ACHN (cell line): ENCODE data around the gene EPRS1.
A peak's percentile ranks its signal among the peaks of the same experiment; 100 is the strongest.
"Not testable (repeated sequence)": the region's sequence is repeated elsewhere in the genome, so short reads cannot be mapped to it uniquely, and the experiment has no call there.

Experiments used
- DNase-seq: peaks from one replicate; pipeline ENCODE4 v3.0.0-alpha.2; 2015
- in situ Hi-C: cut with HindIII; loops from 2 replicates; pipeline ENCODE4 v1.10.0; 2017; ENCODE audit warnings: low sequenced_read_pairs, low pct_ligation_motif_present, low pct_unique_long_range_greater_than_20kb

Gene EPRS1

DNA sequence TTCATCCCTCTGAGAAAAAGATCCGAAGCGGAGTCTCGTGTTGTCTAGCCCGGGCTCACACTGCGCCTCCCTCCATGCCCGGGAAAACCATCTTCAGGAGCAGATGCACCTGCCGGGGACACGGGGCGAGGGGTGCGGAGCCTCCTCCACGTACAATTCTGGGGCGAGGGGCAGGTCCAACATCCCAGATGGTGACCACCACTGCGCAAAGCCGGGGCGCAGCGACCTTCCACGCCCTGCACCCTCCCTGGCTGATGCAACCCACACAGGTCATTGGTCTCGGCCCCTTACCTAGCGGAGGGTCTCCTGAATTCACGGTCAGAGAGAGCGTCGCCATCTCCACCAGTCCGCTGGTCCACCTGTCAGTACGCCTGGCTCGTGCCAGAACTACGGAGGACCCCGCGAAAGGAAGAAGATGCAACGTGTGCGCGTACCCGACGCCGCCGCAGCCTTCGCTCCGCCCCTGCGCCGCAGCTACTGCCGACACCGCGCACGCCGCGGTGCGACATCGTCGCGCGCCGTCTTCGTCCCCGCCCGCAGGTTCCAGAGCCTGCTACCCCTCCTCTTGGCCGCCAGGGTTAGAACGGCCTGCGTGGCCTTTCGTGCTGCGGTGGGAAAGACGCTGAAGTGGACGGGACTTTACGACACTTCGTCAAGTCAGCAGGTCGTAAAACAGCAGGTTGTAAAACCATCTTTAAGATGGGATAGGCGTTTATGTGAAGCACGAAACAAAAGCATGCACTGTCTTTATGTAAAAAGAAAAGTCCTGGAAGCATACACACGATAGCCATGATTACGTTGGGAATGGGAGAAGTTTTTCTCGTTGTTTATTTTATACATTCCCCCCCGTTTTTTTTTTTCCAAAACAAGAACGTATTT lies at the start of gene EPRS1:
EPRS1 (minus strand) TSS at position 454 of the 879 bp plus-strand sequence; CDS start at position 337, 117 bp downstream.
- in situ Hi-C loops: no loop called here
- DNase-seq: peak; percentile 99

- in situ Hi-C loops: no loop called here
- DNase-seq: peak; percentile 91
These were observed 48.0 kb upstream of the EPRS1 start, which contains the start of gene IARS2 for GRCh38 chr1:220094016-220094911. IARS2 (plus strand) TSS chr1:220094132; CDS start chr1:220094217, 85 bp downstream.

- in situ Hi-C loops: no loop called here
- no peak for DNase-seq
These were observed 47.2 kb upstream of the EPRS1 start for GRCh38 chr1:220093361-220094015.

- no peak for DNase-seq
- in situ Hi-C loops: no loop called here
These were observed 46.4 kb upstream of the EPRS1 start for GRCh38 chr1:220092694-220093093.

GRCh38 chr1:220089650-220090556 lies 43.6 kb upstream of the EPRS1 start, which contains the start of gene BPNT1:
BPNT1 (minus strand) TSS chr1:220089788; CDS start chr1:220079846, 9,942 bp downstream.
- in situ Hi-C loops: no loop called here
- peak; percentile 97 for DNase-seq

- DNase-seq: peak; percentile 17
- in situ Hi-C loops: not testable (repeated sequence)
These were observed 40.0 kb upstream of the EPRS1 start for GRCh38 chr1:220086261-220086686.

GRCh38 chr1:220084460-220084859 lies 38.2 kb upstream of the EPRS1 start:
- in situ Hi-C loops: no loop called here

GRCh38 chr1:220077887-220078286 lies 31.6 kb upstream of the EPRS1 start:
- no peak for DNase-seq
- in situ Hi-C loops: no loop called here

More at GRCh38 chr1:220084460-220084859, 38.2 kb upstream of the EPRS1 start:
- DNase-seq: no peak

DNA sequence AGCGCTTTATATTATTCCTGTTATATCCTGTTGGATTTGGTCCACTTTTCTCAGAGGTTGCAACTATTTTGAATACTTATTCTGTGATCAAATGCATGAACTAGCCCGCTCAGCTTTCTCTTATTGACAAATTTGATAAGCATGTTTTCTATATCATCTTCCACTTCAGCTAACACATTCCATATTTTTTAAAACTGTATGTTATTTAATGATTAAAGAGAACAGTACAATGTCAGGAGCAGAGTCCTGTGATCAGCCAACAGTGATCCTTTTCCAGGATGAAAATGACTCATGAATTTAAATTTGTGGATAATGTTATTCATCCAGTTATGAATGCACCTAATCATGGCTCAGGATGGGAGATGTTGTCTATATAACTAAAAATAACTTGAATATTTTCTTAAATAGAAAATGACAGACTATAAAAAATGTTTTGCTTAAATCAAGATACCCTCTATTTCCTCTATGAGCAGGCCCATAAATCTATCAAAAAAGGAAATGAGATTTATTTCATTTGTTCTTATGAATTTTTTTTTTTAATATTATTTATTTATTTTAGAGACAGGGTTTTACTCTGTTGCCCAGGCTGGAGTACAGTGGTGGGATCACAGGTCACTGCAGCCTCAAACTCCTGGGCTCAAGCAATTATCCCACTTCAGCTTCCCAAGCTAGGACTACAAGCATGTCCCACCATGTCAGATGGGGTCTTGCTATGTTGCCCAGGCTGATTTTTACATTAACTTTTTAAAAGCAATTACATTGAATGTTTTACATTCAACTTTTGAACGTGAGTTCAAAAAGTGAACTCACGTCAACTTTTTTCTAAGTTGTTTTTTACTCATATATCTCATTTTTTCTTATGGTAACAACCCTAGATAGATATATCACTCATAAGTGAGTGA lies 30.8 kb upstream of the EPRS1 start:
- in situ Hi-C loops: no loop called here
- no peak for DNase-seq

- DNase-seq: no peak
- in situ Hi-C loops: no loop called here
These were observed 21.2 kb upstream of the EPRS1 start for GRCh38 chr1:220067269-220068204.

DNA sequence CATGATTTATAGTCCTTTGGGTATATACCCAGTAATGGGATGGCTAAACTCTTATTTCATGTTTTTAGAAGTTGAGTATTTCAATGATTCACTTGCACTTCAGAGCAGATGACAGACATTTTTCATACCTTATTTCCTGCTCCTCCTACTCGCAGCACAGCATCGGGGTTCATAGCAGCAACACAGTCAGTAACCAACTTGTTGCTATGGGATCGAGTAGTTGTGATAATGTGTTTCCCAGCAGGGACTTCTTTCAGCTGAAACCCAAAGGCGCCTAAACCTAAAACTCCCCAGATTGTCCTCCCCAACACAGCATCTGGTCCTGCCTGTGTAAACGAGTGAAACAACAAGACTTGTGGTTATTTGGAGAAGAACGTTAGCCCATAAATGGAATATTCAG lies 16.3 kb upstream of the EPRS1 start:
- in situ Hi-C loops: no loop called here

DNA sequence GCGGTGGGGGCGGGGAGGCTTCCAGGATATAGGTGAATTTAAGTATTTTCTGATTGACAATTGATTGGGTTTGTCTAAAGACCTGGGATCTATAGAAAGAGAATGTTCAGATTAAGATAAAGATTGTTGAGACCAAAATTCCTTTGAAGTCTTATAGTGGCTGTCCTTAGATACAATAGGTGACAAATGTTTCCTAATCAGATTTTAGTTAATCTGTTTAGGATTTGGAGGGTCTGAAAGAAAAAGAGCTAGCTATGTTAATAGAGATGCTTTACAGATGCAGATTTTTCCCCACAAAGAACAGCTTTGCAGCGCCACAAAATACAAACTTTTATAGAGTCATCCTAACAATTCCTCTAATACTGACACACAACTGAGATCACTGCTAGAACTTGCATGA lies 14.6 kb upstream of the EPRS1 start:
- in situ Hi-C loops: no loop called here
- no peak for DNase-seq

More for the DNA sequence above, 16.3 kb upstream of the EPRS1 start:
- no peak for DNase-seq

- in situ Hi-C loops: no loop called here
These were observed 10.1 kb upstream of the EPRS1 start for GRCh38 chr1:220056374-220056773.

DNA sequence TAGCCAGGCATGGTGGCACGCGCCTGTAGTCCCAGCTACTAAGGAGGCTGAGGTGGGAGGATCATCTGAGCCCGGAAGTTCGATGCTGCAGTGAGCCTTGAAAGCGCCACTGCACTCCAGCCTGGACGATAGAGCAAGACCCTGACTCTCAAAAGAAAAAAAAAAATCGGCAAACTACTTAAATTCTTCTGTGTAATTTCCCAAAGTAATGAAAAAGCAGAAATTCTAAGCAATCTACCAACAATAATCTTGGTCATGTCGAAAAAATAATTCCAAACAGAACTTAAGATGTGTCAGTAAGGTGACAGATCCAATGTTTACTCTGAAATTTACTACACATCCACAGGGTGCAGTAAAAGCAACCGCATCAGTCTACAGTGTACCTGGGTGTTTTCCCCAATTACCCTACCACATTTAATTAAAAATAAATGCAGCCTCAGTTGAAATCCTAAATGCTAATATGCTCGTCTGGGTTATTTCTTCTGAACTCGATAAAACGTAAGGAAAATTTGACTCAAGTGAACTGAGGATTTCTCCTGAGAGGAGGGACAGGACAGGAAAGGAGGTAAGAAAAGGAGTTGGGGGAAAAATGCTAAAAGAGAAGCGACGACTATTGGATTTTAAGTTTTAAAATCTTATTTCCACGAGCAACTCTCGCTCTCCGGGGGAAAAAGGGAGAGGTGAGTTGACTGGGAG lies 801 bp downstream of the EPRS1 start:
- in situ Hi-C loops: no loop called here
- DNase-seq: peak; percentile 24

More at GRCh38 chr1:220056374-220056773, 10.1 kb upstream of the EPRS1 start:
- DNase-seq: no peak

DNA sequence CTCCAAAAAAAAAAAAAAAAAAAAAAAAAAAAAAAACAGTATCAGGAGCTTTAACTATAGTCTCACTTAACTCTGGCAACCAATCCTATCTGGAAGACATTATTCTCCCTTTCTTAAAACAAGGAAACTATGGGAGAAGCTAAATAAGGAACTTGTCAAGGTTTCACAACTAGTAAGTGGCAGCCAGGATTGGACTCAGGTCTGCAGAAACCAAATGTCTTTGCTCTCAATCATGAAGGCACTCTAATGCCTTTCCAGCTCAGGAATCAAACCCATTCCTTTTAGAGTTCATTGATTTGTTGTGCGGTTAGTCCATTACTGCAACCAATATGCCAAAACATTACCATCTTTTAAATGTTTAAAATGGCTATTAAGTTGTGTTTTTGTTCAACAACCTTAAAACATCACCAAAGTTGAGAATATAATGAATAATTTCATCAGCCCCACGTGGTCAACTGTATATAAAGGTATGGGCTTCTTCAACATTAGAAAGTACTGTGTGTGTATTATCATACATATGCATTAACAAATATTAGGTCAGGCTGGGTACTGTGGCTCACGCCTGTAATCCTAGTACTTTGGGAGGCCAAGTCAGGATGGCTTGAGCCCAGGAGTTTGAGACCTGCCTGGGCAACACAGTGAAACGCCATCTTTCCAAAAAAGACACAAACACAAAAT lies 1.5 kb downstream of the EPRS1 start:
- DNase-seq: no peak
- in situ Hi-C loops: no loop called here
